Mucosa of descending colon (tissue), 3 donors: ENCODE measurements around the gene PPP1R9A. TPM values are rescaled to one million over a fixed set of nuclear protein-coding genes. Genes with fewer than 3 reads are reported as not detected.
"Not testable (repeated sequence)": the region's sequence is repeated elsewhere in the genome, so short reads cannot be mapped to it uniquely, and the experiment has no call there.

ENCODE experiments used
- ATAC-seq: fragments of 200-7000 bp; cut with Tn5 transposase; one replicate; pipeline ENCODE4 v1.9.1; 2020; ENCODE audit warnings: mild to moderate bottlenecking, moderate library complexity
- DNase-seq, 3 donors: peaks; one replicate each; pipeline ENCODE4 v3.0.0-alpha.2; 2020
- H3K36me3 ChIP-seq: fragments of 200-600 bp; one replicate; pipeline ENCODE4 v1.8.0; 2021; ENCODE audit warnings: low read depth, mild to moderate bottlenecking
- H3K4me1 ChIP-seq: fragments of 200-600 bp; one replicate; pipeline ENCODE4 v1.8.0; 2021; ENCODE audit warnings: low read depth, mild to moderate bottlenecking
- H3K4me3 ChIP-seq: fragments of 200-600 bp; one replicate; pipeline ENCODE4 v1.8.0; 2021; ENCODE audit warnings: mild to moderate bottlenecking
- H3K9me3 ChIP-seq: fragments of 200-600 bp; one replicate; pipeline ENCODE4 v1.8.0; 2021; ENCODE audit warnings: mild to moderate bottlenecking
- intact Hi-C, 2 donors: fragments of 100-400 bp; cut with DNase I in 1 of 2; cut with micrococcal nuclease in 1 of 2; formaldehyde crosslinking; loops; one replicate each; pipeline versions ENCODE4 v1.11.0 to v1.11.1; 2022; cut with DNase I, micrococcal nuclease
- total RNA-seq, 3 donors: library from RNA; stranded (reverse); fragmentation: NEBNext Ultra II Directional in 2 of 3; extraction: Animal tissue kit (Norgen Biotek cat#: 25700) in 2 of 3; gene quantifications; one replicate each; pipeline versions ENCODE4 v1.2.1 to v1.2.4, GENCODE V29; 2021 to 2023
- TF ChIP-seq, protein P1 (sequence below): fragments of 200-600 bp; IDR thresholded peaks from one replicate; pipeline ENCODE4 v1.8.0; 2022; ENCODE audit warnings: antibody characterized with exemption, mild to moderate bottlenecking
- donor health status: DM: no; HTN: no; CAD: no; lungs with moderate emphysema.
- donor health status: DM: no; HTN: no; CAD: no.
- donor health status: DM: no; HTN: yes; CAD: no.

Gene PPP1R9A
- total RNA-seq, 3 donors from 2014 or later, result 17.8 to 48.9 (median 30.8) TPM

DNA sequence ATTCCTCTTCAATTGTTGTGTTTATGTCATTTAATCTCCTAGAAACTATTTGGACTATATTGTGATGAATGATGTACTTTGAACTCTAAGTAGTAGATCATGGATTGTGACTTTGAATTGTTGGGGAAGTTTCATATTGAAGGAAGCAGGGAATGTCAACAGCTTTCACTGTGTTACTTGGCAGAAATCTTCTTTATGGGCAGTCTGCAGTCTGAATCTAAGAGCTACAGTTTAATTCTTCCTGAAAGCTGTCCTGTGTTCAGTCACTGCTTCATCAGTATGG lies 91.6 kb downstream of the PPP1R9A start:
- H3K9me3 ChIP-seq, result no peaks in the 10 kb centered on the region
- DNase-seq (peak in 1 of 3 donors; percentile 17), ATAC-seq (peak; percentile 91)
- TF ChIP-seq, protein P1, sequence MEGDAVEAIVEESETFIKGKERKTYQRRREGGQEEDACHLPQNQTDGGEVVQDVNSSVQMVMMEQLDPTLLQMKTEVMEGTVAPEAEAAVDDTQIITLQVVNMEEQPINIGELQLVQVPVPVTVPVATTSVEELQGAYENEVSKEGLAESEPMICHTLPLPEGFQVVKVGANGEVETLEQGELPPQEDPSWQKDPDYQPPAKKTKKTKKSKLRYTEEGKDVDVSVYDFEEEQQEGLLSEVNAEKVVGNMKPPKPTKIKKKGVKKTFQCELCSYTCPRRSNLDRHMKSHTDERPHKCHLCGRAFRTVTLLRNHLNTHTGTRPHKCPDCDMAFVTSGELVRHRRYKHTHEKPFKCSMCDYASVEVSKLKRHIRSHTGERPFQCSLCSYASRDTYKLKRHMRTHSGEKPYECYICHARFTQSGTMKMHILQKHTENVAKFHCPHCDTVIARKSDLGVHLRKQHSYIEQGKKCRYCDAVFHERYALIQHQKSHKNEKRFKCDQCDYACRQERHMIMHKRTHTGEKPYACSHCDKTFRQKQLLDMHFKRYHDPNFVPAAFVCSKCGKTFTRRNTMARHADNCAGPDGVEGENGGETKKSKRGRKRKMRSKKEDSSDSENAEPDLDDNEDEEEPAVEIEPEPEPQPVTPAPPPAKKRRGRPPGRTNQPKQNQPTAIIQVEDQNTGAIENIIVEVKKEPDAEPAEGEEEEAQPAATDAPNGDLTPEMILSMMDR, result no peak
- no peak overlapping the region for H3K4me3 ChIP-seq
- H3K36me3 ChIP-seq, result no peaks in the 10 kb centered on the region
- peaks cover 9% of the 10 kb centered on the region for H3K4me1 ChIP-seq
- intact Hi-C loops, result no loop called here

DNA sequence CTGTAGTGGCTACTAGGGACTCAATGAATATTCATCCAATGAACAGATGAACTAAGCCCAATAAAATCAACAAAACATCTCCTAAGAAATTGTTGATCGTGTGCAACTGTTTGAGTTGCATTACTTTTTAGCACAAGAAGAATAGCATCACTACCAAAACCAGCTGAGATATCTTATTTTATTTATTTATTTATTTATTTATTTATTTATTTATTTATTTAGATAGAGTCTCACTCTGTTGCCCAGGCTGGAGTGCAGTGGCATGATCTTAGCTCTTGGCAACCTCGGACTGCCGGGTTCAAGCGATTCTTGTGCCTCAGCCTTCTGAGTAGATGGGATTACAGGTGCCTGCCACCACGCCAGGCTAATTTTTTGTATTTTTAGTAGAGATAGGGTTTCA lies 92.2 kb downstream of the PPP1R9A start:
- H3K36me3 ChIP-seq, H3K4me1 ChIP-seq, H3K9me3 ChIP-seq, H3K4me3 ChIP-seq, DNase-seq, intact Hi-C loops, ATAC-seq: not testable (repeated sequence)

DNA sequence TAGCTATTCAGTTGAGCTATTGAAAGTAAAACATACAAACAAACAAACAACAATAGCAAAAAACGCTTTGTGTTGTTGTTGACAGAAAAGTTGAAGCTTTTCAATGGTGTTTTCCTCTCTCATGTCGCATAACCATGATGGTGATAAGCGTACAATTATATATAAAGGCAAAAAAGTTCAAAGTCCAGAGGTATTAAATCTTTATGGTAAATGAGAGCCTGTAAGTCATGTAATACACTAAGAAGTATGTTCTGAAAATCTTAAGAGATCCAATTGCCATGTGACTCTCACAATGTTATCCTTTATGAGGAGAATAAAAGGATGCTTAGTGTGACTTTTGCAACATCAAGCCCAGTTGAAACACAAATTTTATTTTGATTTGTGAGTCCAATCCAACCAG lies 93.9 kb downstream of the PPP1R9A start:
- intact Hi-C loops, result no loop called here
- TF ChIP-seq, protein P1, result no peak
- Histone ChIP-seq H3K4me3 (no peak overlapping the region), H3K36me3 (no peaks in the 10 kb centered on the region), H3K4me1 (peaks cover 9% of the 10 kb centered on the region), H3K9me3 (no peaks in the 10 kb centered on the region)
- peak; percentile 62 for ATAC-seq
- no peak for DNase-seq

- Histone ChIP-seq H3K4me3 (no peak overlapping the region), H3K36me3 (no peaks in the 10 kb centered on the region), H3K4me1 (peaks cover 9% of the 10 kb centered on the region), H3K9me3 (no peaks in the 10 kb centered on the region)
- DNase-seq, result no peak
- TF ChIP-seq, protein P1, result no peak
- ATAC-seq, result no peak
- intact Hi-C loops, result no loop called here
Measured at GRCh38 chr7:95001815-95002561, 94.6 kb downstream of the PPP1R9A start.

DNA sequence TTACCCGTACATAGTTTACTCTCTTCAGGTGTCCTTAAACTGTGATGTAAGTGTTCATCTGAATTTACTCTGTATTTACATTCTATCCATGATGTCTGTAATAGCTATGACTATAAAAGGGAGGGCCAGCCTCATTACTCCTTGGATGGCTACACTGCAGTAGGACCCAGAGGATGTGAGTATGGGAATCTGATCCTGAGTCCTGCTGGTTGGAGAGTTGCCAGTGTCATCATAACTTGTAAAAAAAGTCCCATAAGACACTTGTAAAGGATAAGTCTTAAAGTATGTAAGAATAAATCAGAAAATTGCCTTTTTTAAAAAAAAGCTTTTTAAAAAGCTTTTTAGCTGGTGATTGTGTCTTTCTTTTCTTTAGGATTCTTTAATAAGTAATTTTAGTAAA lies 95.4 kb downstream of the PPP1R9A start:
- no peaks in the 10 kb centered on the region for H3K9me3 ChIP-seq
- TF ChIP-seq, protein P1, result no peak
- no peaks in the 10 kb centered on the region for H3K36me3 ChIP-seq
- intact Hi-C loops, result no loop called here
- no peak overlapping the region for H3K4me3 ChIP-seq
- DNase-seq, result peak in 1 of 3 donors; percentile 46
- ATAC-seq, result peak; percentile 72
- H3K4me1 ChIP-seq, result peaks cover 9% of the 10 kb centered on the region

DNA sequence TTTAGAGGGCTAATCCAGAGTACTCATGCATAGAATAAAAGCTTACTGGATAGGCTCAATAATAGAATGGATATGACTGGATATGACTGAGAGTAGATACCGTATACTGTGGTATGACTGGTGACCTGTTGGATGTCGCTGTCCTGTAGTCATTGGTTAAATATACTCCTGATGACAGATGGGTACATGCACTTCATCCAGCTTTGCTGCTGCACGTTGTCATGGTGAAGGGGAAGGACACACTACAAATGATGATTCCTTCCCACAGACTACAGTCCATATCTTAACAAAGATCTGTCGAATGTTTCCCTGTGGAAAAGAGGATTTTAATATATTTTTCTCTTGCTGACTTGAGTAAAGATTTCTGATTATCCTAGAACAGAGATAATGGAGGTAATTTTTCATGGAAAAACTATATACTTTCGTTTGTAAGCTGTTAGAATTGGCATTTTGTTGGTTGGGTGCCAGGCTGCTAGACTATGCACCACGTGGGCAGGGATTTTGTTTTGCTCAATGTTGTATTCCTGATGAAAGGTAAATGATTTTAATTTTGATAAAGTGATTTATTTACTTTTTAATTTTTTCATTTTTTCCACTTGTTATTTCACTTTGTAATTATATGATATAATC lies 97.3 kb downstream of the PPP1R9A start:
- Histone ChIP-seq H3K9me3 (no peaks in the 10 kb centered on the region), H3K36me3 (no peaks in the 10 kb centered on the region), H3K4me1 (peaks cover 9% of the 10 kb centered on the region), H3K4me3 (no peak overlapping the region)
- intact Hi-C loops, result no loop called here
- TF ChIP-seq, protein P1, result no peak
- DNase-seq, result no peak
- ATAC-seq, result no peak
